NCI-H128 (cell line): ENCODE results near the gene DFFA.
"Not testable (repeated sequence)": the region's sequence is repeated elsewhere in the genome, so short reads cannot be mapped to it uniquely, and the experiment has no call there.

ENCODE experiments used
- DNase-seq: peaks from one replicate; lab custom pipeline; 2025; ENCODE audit not compliant: unreplicated experiment; lab: John Stamatoyannopoulos, UW

The DFFA gene

DNA sequence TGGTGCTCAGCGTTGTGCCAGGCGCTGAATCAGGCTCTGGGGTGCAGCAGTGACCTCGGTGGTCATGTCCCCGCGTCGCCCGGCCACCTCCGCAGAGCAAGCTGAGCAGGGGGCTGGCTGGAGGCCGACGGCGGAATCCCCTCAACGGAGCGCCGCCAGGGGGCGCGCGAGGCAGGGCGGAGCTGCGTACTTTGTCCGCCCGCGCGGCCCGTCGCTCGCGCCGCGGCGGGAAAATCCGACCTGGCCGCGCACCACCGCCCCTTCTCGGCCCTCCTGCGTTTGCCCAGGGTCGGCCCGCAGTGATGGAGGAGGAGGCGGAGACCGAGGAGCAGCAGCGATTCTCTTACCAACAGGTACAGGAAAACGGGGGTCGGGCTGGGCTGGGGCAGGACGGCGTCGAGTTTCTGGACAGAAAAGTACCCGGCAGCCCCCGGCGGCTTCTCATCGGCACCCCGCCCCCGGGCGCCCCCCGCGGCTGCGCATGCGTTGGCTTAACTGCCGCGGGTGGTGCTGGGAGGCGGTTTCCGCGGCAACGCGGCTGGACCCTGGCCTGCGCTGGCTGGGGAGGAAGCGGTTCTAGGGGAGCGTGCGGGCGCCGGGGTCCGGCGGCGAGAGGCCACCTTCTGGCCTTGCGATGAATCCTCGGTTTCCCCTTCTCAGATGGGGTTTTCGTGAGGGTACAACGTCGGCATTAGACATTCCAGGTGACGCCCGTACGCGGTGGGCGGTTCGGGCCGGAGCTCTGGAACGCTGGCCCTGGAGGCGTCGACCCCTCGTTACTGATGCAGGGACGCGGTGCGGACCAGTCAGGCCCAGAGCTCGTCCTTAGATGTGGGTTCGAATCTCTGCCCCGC, 41.9 kb downstream of the DFFA start, which contains the start of gene CENPS:
CENPS (plus strand) TSS at position 218 of the 854 bp plus-strand sequence; CDS start at position 303, 85 bp downstream.
- DNase-seq: peak; percentile 84

DNA sequence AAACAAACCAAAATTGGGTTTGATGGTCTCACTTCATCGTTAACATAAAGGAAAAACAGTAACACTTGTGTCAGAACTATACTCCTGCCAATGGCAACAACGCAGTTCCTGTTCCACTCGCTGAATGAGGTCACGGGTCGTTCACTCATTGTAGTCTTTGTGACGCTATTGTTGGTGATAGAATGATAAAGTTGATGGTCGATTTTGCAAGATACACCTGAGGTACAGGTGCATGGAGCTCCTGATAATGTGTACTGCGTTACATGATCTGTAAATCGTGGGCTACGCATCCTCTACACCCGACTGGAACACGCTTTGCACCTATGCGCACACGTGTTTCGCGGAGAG, 42.5 kb downstream of the DFFA start:
- DNase-seq: no peak

DNA sequence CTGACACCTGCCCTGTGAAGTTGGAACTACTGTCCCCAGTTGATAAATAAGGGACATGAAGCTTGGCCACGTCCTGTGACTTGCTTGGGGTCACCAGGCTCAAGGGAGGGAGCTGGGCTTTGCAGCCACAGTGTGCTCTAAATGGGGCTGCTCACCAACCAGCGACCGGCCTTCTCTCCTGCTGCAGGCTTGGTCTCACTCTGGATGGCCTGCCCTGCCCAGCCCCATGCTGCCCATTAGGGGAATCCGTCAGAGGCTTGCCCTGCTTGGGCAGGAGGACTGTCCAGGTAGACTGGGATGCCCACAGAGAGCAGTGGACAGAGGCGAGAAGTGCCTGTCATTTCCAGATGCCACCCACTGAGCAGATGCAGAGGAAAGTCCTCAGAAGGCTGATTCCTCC, 43.3 kb downstream of the DFFA start:
- DNase-seq: no peak

DNA sequence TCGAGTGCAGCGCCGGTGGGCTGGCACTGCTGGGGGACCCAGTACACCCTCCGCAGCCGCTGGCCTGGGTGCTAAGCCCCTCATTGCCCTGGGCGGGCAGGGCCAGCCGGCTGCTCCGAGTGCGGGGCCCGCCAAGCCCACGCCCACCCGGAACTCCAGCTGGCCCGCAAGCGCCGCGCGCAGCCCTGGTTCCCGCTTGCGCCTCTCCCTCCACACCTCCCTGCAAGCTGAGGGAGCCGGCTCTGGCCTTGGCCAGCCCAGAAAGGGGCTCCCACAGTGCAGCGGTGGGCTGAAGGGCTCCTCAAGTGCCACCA, 45.8 kb downstream of the DFFA start:
- DNase-seq: not testable (repeated sequence)

DNA sequence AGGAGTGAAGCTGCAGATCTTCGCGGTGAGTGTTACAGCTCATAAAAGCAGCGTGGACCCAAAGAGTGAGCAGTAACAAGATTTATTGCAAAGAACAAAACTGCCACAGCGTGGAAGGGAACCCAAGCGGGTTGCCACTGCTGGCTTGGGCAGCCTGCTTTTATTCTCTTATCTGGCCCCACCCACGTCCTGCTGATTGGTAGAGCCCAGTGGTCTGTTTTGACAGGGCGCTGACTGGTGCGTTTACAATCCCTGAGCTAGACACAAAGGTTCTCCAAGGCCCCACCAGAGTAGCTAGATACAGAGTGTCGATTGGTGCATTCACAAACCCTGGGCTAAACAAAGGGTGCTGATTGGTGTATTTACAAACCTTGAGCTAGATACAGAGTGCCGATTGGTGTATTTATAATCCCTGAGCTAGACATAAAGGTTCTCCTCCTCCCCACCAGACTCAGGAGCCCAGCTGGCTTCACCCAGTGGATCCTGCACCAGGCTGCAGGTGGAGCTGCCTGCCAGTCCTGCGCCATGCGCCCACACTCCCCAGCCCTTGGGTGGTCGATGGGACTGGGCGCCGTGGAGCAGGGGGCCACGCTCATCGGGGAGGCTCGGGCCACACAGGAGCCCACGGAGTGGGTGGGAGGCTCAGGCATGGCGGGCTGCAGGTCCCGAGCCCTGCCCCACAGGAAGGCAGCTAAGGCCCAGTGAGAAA, 46.3 kb downstream of the DFFA start:
- DNase-seq: not testable (repeated sequence)

DNA sequence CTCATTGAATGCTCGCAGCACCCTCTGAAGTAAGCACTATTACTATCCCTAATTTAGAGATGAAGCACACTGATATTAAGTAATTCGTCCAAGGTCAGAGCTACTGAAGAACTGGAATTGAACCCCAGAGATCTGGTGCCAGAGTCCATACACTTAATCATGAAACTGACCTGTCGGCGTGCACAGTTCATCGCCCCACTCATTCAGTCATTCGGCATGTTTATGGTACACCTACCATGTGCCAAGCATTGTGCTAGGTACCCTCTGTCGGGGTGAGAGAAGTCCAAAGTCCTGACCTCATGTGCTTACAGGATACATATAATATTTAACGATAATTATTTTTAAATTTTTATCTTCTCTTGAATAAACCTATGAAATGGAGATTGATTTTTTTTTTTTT, 47.7 kb downstream of the DFFA start:
- DNase-seq: no peak

DNA sequence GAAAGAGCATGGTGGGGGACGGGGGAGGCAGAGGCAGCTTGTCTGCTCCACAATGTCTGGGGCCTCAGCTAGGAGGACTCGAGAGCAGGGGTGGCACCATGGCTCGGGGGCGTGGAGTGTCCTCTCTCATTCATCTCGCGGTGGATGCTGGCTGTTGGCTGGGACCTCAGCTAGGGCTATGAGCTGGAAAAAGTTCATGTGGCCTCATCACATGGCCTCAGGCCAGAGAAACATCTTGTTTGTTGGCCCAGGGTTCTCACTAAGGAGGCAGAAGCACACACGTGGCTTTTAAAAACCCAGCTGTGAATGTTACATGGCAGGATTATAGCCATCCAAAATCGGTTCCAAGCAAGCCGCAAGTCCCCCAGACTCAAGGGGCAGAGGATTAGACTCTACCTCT, 48.3 kb downstream of the DFFA start:
- DNase-seq: no peak

DNA sequence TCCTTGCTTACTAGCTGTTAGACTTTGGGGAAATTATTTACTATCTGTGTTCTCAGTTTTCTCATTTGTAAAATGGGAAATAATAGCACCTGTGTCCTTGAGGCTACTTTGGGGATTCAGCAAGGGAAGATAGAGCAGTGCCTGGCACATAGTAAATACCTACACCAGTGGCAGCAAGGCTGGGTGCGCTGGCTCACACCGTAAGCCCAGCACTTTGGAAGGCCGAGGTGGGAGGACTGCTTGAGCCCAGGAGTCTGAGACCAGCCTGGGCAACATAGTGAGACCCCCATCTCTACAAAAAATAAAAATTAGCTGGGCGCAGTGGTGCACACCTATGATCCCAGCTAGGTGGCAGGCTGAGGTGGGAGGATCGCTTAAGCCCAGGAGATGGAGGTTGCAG, 50.7 kb downstream of the DFFA start:
- DNase-seq: no peak

DNA sequence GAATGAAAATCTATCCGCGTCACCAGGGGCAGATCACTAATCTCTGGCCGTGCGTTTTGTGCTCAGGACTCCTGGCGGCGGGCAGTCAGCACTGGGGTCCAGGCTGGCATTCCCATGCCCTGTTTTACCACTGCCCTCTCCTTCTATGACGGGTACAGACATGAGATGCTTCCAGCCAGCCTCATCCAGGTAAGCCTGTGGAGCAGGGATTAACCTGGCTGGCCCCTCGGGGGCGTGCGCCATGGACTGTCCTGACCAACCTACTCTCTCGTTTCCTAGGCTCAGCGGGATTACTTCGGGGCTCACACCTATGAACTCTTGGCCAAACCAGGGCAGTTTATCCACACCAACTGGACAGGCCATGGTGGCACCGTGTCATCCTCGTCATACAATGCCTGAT, 53.0 kb downstream of the DFFA start:
- no peak for DNase-seq

DNA sequence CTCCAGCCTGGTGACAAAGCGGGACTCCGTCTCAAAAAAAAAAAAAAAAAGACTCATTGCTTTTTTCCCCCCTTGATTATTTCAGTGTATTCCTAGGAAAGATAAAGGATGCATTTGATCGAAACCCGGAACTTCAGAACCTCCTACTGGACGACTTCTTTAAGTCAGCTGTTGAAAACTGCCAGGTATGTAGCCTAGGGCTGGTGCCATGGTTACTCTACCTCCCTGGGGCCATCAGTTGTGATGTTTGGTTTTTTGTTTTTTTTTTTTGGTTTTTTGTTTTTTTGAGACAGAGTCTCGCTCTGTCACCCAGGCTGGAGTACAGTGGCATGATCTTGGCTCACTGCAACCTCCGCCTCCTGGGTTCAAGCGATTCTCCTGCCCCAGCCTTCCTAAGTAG, 53.6 kb downstream of the DFFA start:
- DNase-seq: not testable (repeated sequence)

DNA sequence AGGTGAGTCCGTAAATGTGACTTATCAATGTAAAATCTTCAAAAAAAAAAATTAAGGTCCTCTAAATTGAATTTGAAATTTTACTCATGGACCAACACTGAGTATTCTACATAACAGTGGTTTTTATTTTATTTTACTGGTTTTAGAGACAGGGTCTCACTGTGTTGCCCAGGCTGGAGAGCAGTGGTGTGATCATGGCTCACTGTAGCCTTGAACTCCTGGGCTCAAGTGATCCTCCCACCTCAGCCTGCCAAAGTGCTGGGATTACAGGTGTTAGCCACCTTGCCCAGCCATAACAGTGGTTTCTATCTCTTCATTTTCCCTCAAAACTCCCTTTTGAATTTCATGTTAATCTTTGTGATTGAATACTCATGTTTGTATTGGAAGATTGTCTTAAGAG, 56.4 kb downstream of the DFFA start:
- DNase-seq: not testable (repeated sequence)

DNA sequence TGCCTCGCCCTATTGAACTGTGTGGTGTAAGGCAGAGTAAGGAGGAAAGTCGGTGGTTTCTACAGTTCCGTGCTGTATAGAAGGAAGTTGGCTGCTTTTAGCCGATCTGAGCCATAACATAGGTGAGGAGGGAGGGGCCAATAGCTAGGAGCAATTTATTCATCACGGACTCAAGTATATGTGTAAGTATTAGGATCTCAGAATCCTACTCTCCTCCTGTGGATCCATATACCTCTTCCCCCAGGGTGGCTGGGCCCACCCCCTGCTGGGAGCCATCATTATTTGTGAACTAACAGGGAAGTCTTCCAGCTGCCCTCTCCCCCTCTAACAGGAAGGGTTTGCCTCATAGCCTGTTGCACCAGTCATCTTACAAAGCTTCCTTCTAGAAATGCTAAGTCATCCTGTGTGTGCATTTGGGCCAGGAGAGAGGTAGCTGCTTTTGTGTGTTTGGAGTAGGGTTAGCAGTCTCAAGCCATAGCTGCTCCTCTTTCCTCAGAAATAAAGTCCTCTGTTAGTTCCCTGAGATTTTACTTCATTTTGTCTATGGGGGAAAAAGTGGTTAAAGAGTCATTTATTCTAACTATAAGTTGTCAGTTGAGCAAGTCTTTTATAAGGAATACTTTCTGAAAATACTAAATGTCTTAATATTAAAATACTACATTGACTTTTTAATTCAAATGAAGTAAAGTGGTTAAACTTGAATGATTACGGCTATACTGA, 57.0 kb downstream of the DFFA start:
- no peak for DNase-seq

DNA sequence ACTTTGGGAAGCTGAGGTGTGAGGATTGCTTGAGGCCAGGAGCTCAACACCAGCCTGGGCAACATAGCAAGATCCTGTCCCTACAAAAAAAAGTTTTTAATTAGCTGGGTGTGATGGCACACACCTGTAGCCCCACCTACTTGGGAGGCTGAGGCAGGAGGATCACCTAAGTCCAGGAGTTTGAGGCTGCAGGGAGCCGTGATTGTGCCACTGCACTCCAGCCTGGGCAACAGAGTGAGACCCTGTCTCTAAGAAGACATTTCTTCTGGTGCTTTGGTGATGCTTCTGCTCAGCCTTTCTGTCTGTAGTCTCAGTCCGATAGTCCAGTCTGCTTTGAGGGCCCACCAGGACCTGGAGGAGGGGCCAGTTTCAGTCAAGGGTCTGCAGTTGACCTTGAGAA, 65.1 kb downstream of the DFFA start:
- no peak for DNase-seq
